ENCODE measurements around the gene MBP. TPM values are rescaled to one million over a fixed set of nuclear protein-coding genes. Genes with fewer than 3 reads are reported as not detected.
A peak's percentile ranks its signal among the peaks of the same experiment; 100 is the strongest.

MBP gene
- total and polyA plus RNA-seq, 4 experiments from 2014 or later = 92.2 to 187 (median 149) TPM

- DNase-seq = no peak
- no peak overlapping the region for H3K4me3 Mint-ChIP-seq
- no peaks in the 10 kb centered on the region for H3K27me3 Mint-ChIP-seq
- CTCF ChIA-PET (ENCODE audit: partially characterized antibody) = interaction anchor here (1.9 kb wide), 1 partner anchor 10 kb away, joined by 5 read pairs; no protein-coding TSS in a partner anchor
- no peaks in the 10 kb centered on the region for H3K36me3 ChIP-seq (ENCODE audit: insufficient read depth, low read length)
- peaks cover 0 to 3% (median 0%) of the 10 kb centered on the region in 8 donors for H3K9me3 Mint-ChIP-seq
- intact Hi-C loops (cut with micrococcal nuclease) = no loop called here
- H3K27ac Mint-ChIP-seq = no peak overlapping the region
- POLR2A ChIA-PET (ENCODE audit: partially characterized antibody) = no interaction called here
- no peaks in the 10 kb centered on the region for H3K4me1 ChIP-seq (ENCODE audit: insufficient read depth, low read length)
- no peaks in the 10 kb centered on the region for H3K27me3 ChIP-seq (ENCODE audit: insufficient read depth, low read length)
- no peak overlapping the region for H3K4me3 ChIP-seq (ENCODE audit: low read length in 2 of 2)
- H3K27ac ChIP-seq (ENCODE audit: low read depth, low read length) = no peak overlapping the region
- H3K4me1 Mint-ChIP-seq = peaks cover 0 to 1% (median 0%) of the 10 kb centered on the region in 4 donors
- H3K36me3 Mint-ChIP-seq = no peaks in the 10 kb centered on the region
- no peaks in the 10 kb centered on the region for H3K9me3 ChIP-seq (ENCODE audit: control insufficient read depth in 1 of 2, low read length in 2 of 2)
These were observed 142.9 kb downstream of the MBP start for GRCh38 chr18:76989647-76990190.

GRCh38 chr18:76988827-76989646 is 143.5 kb downstream of the MBP start:
- ChIA-PET CTCF (ENCODE audit: partially characterized antibody) (interaction anchor here (1.0 to 1.2 kb wide), 2 partner anchors 65 to 186 kb away, joined by 4 to 6 read pairs; no protein-coding TSS in a partner anchor), POLR2A (ENCODE audit: partially characterized antibody) (no interaction called here)
- Histone ChIP-seq H3K27ac (ENCODE audit: low read depth, low read length) (no peak overlapping the region), H3K4me3 (ENCODE audit: low read length in 2 of 2) (no peak overlapping the region), H3K36me3 (ENCODE audit: insufficient read depth, low read length) (no peaks in the 10 kb centered on the region), H3K27me3 (ENCODE audit: insufficient read depth, low read length) (no peaks in the 10 kb centered on the region), H3K4me1 (ENCODE audit: insufficient read depth, low read length) (no peaks in the 10 kb centered on the region), H3K9me3 (ENCODE audit: control insufficient read depth in 1 of 2, low read length in 2 of 2) (no peaks in the 10 kb centered on the region)
- Mint-ChIP-seq H3K4me3 (no peak overlapping the region), H3K36me3 (no peaks in the 10 kb centered on the region), H3K9me3 (peaks cover 0 to 3% (median 0%) of the 10 kb centered on the region in 8 donors), H3K27me3 (no peaks in the 10 kb centered on the region), H3K4me1 (peaks cover 0 to 1% (median 0%) of the 10 kb centered on the region in 4 donors), H3K27ac (no peak overlapping the region)
- intact Hi-C loops (cut with micrococcal nuclease) = no loop called here
- no peak for DNase-seq

GRCh38 chr18:76988031-76988826 is 144.4 kb downstream of the MBP start:
- H3K4me3 ChIP-seq (ENCODE audit: low read length in 2 of 2) = no peak overlapping the region
- H3K36me3 ChIP-seq (ENCODE audit: insufficient read depth, low read length) = no peaks in the 10 kb centered on the region
- Mint-ChIP-seq H3K9me3 (peaks cover 0 to 3% (median 0%) of the 10 kb centered on the region in 8 donors), H3K4me3 (no peak overlapping the region), H3K36me3 (no peaks in the 10 kb centered on the region), H3K4me1 (peaks cover 2 to 5% (median 4%) of the 10 kb centered on the region in 4 donors), H3K27me3 (no peaks in the 10 kb centered on the region), H3K27ac (peak overlapping the region in 2 of 7 donors; percentile 70 to 85)
- CTCF ChIA-PET (ENCODE audit: partially characterized antibody) = interaction anchor here (1.0 to 1.2 kb wide), 2 partner anchors 66 to 186 kb away, joined by 4 to 6 read pairs; no protein-coding TSS in a partner anchor
- no peak for DNase-seq
- H3K27ac ChIP-seq (ENCODE audit: low read depth, low read length) = no peak overlapping the region
- intact Hi-C loops (cut with micrococcal nuclease) = no loop called here
- no peaks in the 10 kb centered on the region for H3K9me3 ChIP-seq (ENCODE audit: control insufficient read depth in 1 of 2, low read length in 2 of 2)
- H3K4me1 ChIP-seq (ENCODE audit: insufficient read depth, low read length) = peaks cover under 1% of the 10 kb centered on the region
- POLR2A ChIA-PET (ENCODE audit: partially characterized antibody) = no interaction called here
- no peaks in the 10 kb centered on the region for H3K27me3 ChIP-seq (ENCODE audit: insufficient read depth, low read length)

- intact Hi-C loops (cut with micrococcal nuclease) = no loop called here
- ChIA-PET CTCF (ENCODE audit: partially characterized antibody) (interaction anchor here (1.3 to 6.9 kb wide), 3 partner anchors 66 to 185 kb away, joined by 3 to 113 read pairs (median 3); no protein-coding TSS in a partner anchor), POLR2A (ENCODE audit: partially characterized antibody) (interaction anchor here (0.6 kb wide), 1 partner anchor 38 kb away, joined by 3 read pairs; no protein-coding TSS in a partner anchor)
- no peaks in the 10 kb centered on the region for H3K36me3 Mint-ChIP-seq
- H3K27me3 Mint-ChIP-seq = no peaks in the 10 kb centered on the region
- no peaks in the 10 kb centered on the region for H3K36me3 ChIP-seq (ENCODE audit: insufficient read depth, low read length)
- H3K27ac Mint-ChIP-seq = no peak overlapping the region
- peaks cover 0 to 3% (median 0%) of the 10 kb centered on the region in 8 donors for H3K9me3 Mint-ChIP-seq
- H3K9me3 ChIP-seq (ENCODE audit: control insufficient read depth in 1 of 2, low read length in 2 of 2) = no peaks in the 10 kb centered on the region
- H3K27me3 ChIP-seq (ENCODE audit: insufficient read depth, low read length) = no peaks in the 10 kb centered on the region
- H3K4me3 ChIP-seq (ENCODE audit: low read length in 2 of 2) = no peak overlapping the region
- H3K4me1 ChIP-seq (ENCODE audit: insufficient read depth, low read length) = peaks cover 6% of the 10 kb centered on the region
- DNase-seq = no peak
- H3K27ac ChIP-seq (ENCODE audit: low read depth, low read length) = no peak overlapping the region
- peaks cover 4 to 9% (median 7%) of the 10 kb centered on the region in 4 donors for H3K4me1 Mint-ChIP-seq
- H3K4me3 Mint-ChIP-seq = no peak overlapping the region
These were observed 146.2 kb downstream of the MBP start for GRCh38 chr18:76986406-76986805.

- Histone ChIP-seq H3K36me3 (ENCODE audit: insufficient read depth, low read length) (no peaks in the 10 kb centered on the region), H3K27me3 (ENCODE audit: insufficient read depth, low read length) (no peaks in the 10 kb centered on the region), H3K27ac (ENCODE audit: low read depth, low read length) (no peak overlapping the region), H3K4me1 (ENCODE audit: insufficient read depth, low read length) (peaks cover 6% of the 10 kb centered on the region), H3K9me3 (ENCODE audit: control insufficient read depth in 1 of 2, low read length in 2 of 2) (no peaks in the 10 kb centered on the region), H3K4me3 (ENCODE audit: low read length in 2 of 2) (no peak overlapping the region)
- Mint-ChIP-seq H3K4me1 (peaks cover 4 to 9% (median 7%) of the 10 kb centered on the region in 4 donors), H3K27me3 (no peaks in the 10 kb centered on the region), H3K27ac (peak overlapping the region in 2 of 7 donors; percentile 69 to 87), H3K36me3 (no peaks in the 10 kb centered on the region), H3K9me3 (no peaks in the 10 kb centered on the region), H3K4me3 (no peak overlapping the region)
- CTCF ChIA-PET (ENCODE audit: partially characterized antibody) = interaction anchor here (0.7 to 6.9 kb wide), 8 partner anchors 9 to 484 kb away, joined by 3 to 113 read pairs (median 3); no protein-coding TSS in a partner anchor
- DNase-seq = no peak
- intact Hi-C loops (cut with micrococcal nuclease) = no loop called here
- POLR2A ChIA-PET (ENCODE audit: partially characterized antibody) = interaction anchor here (0.6 kb wide), 1 partner anchor 37 kb away, joined by 3 read pairs; no protein-coding TSS in a partner anchor
These were observed 146.7 kb downstream of the MBP start for GRCh38 chr18:76985951-76986236.

- H3K27me3 ChIP-seq (ENCODE audit: insufficient read depth, low read length) = no peaks in the 10 kb centered on the region
- Mint-ChIP-seq H3K9me3 (no peaks in the 10 kb centered on the region), H3K36me3 (no peaks in the 10 kb centered on the region), H3K4me3 (no peak overlapping the region), H3K27ac (peak overlapping the region in 1 of 7 donors; percentile 87), H3K27me3 (no peaks in the 10 kb centered on the region), H3K4me1 (peaks cover 4 to 9% (median 7%) of the 10 kb centered on the region in 4 donors)
- no peaks in the 10 kb centered on the region for H3K9me3 ChIP-seq (ENCODE audit: control insufficient read depth in 1 of 2, low read length in 2 of 2)
- DNase-seq = no peak
- ChIA-PET POLR2A (ENCODE audit: partially characterized antibody) (no interaction called here), CTCF (ENCODE audit: partially characterized antibody) (interaction anchor here (0.7 to 6.9 kb wide), 11 partner anchors 9 to 484 kb away, joined by 3 to 113 read pairs (median 3); no protein-coding TSS in a partner anchor)
- no peak overlapping the region for H3K27ac ChIP-seq (ENCODE audit: low read depth, low read length)
- H3K4me3 ChIP-seq (ENCODE audit: low read length in 2 of 2) = no peak overlapping the region
- intact Hi-C loops (cut with micrococcal nuclease) = no loop called here
- H3K36me3 ChIP-seq (ENCODE audit: insufficient read depth, low read length) = no peaks in the 10 kb centered on the region
- peaks cover 6% of the 10 kb centered on the region for H3K4me1 ChIP-seq (ENCODE audit: insufficient read depth, low read length)
These were observed 147.2 kb downstream of the MBP start for GRCh38 chr18:76985156-76985950.
